ENCODE results near the gene NARS2. TPM values are rescaled to one million over a fixed set of nuclear protein-coding genes. Genes with fewer than 3 reads are reported as not detected.
"Not testable (repeated sequence)": the region's sequence is repeated elsewhere in the genome, so short reads cannot be mapped to it uniquely, and the experiment has no call there.

The NARS2 gene
- total and polyA plus RNA-seq, 2 donors (not counting 1 experiment from before 2014, with no cell fraction given) = 13.2 to 15.7 TPM

DNA sequence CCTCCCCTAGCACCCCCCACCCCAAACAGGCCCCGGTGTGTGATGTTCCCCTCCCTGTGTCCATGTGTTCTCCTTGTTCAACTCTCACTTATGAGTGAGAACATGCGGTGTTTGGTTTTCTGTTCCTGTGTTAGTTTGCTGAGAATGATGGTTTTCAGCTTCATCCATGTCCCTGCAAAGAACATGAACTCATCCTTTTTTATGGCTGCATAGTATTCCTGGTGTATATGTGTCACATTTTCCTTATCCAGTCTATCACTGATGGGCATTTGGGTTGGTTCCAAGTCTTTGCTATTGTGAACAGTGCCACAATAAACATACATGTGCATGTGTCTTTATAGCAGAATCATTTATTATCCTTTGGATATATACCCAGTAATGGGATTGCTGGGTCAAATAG is 22.9 kb upstream of the NARS2 start:
- DNase-seq (ENCODE audit: low read depth in 2 of 2); H3K9ac ChIP-seq (ENCODE audit: insufficient read depth, low read length); H3K79me2 ChIP-seq (ENCODE audit: control insufficient read depth, insufficient read depth, low read length); H3K4me1 ChIP-seq (ENCODE audit: control insufficient read depth, extremely low read depth, insufficient read depth, low read length); H3K4me3 ChIP-seq (replicated peaks in 1 of 4; ENCODE audit: control extremely low read depth in 1 of 4, insufficient read depth in 1 of 4, low read depth in 3 of 4, low read length in 4 of 4); H3K4me2 ChIP-seq (ENCODE audit: extremely low read depth, insufficient read depth, low read length); H2AFZ ChIP-seq (ENCODE audit: low read length); H3K9me3 ChIP-seq (ENCODE audit: control insufficient read depth, insufficient read depth, low read depth, low read length); H3K27ac ChIP-seq (ENCODE audit: insufficient read depth, low read length); H3K27me3 ChIP-seq (ENCODE audit: control insufficient read depth, insufficient read depth, low read length); H3K36me3 ChIP-seq (ENCODE audit: control insufficient read depth, insufficient read depth, low read length); H4K20me1 ChIP-seq (ENCODE audit: control insufficient read depth, extremely low read depth, insufficient read depth, low read length): not testable (repeated sequence)

DNA sequence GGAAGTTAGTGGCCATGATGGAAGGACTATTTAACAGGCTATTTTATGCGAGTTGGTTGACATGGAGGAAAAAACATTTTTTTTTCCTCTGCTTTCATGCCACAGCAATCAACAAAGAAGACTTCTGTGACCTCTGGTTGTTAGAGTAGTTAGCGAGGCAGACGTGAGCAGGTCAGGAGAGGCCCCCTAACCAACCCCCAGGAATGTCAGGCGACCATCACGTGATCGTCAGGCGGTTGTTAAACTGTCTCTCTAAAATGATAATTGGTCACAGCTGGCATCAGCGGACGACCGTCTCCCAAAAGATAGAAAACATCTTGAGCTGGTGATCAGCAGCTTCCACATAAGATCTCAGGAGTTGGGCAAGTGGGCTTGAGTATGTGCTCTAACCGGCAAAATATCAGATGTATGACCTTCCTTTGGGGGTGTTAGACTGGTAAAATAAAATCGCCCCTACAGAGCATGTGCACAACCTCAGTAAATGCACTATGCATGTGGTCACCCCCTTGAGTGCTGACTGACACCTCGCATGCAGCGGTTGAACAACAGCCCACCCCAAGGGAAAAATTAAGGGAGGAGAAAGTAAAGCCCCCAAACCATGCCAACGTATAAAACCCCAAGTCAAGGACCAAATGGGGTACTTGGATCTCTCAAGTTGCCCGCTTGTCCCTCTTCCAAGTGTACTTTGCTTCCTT is 20.9 kb upstream of the NARS2 start:
- H4K20me1 ChIP-seq (ENCODE audit: control insufficient read depth, extremely low read depth, insufficient read depth, low read length) = no peaks in the 10 kb centered on the region
- no peak overlapping the region for H2AFZ ChIP-seq (ENCODE audit: low read length)
- H3K9ac ChIP-seq (ENCODE audit: insufficient read depth, low read length) = no peak overlapping the region
- H3K27ac ChIP-seq (ENCODE audit: insufficient read depth, low read length) = no peak overlapping the region
- H3K4me3 ChIP-seq (replicated peaks in 1 of 4; ENCODE audit: control extremely low read depth in 1 of 4, insufficient read depth in 1 of 4, low read depth in 3 of 4, low read length in 4 of 4) = no peak overlapping the region
- no peak overlapping the region for H3K4me2 ChIP-seq (ENCODE audit: extremely low read depth, insufficient read depth, low read length)
- no peaks in the 10 kb centered on the region for H3K79me2 ChIP-seq (ENCODE audit: control insufficient read depth, insufficient read depth, low read length)
- peak in 1 of 2 donors; percentile 41 for DNase-seq (ENCODE audit: low read depth in 2 of 2)
- no peaks in the 10 kb centered on the region for H3K4me1 ChIP-seq (ENCODE audit: control insufficient read depth, extremely low read depth, insufficient read depth, low read length)
- TF ChIP-seq, protein P1, sequence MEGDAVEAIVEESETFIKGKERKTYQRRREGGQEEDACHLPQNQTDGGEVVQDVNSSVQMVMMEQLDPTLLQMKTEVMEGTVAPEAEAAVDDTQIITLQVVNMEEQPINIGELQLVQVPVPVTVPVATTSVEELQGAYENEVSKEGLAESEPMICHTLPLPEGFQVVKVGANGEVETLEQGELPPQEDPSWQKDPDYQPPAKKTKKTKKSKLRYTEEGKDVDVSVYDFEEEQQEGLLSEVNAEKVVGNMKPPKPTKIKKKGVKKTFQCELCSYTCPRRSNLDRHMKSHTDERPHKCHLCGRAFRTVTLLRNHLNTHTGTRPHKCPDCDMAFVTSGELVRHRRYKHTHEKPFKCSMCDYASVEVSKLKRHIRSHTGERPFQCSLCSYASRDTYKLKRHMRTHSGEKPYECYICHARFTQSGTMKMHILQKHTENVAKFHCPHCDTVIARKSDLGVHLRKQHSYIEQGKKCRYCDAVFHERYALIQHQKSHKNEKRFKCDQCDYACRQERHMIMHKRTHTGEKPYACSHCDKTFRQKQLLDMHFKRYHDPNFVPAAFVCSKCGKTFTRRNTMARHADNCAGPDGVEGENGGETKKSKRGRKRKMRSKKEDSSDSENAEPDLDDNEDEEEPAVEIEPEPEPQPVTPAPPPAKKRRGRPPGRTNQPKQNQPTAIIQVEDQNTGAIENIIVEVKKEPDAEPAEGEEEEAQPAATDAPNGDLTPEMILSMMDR (conservative IDR thresholded peaks at IDR 0.05 in 1 of 2, IDR thresholded peaks at IDR 0.05 in 1 of 2; ENCODE audit: low read depth in 1 of 2, low read length in 2 of 2) = no peak
- TF ChIP-seq EZH2 (IDR thresholded peaks at IDR 0.05; ENCODE audit: low read length, missing control alignments) = no peak
- H3K27me3 ChIP-seq (ENCODE audit: control insufficient read depth, insufficient read depth, low read length) = no peaks in the 10 kb centered on the region
- H3K36me3 ChIP-seq (ENCODE audit: control insufficient read depth, insufficient read depth, low read length) = no peaks in the 10 kb centered on the region
- H3K9me3 ChIP-seq (ENCODE audit: control insufficient read depth, insufficient read depth, low read depth, low read length) = no peaks in the 10 kb centered on the region

DNA sequence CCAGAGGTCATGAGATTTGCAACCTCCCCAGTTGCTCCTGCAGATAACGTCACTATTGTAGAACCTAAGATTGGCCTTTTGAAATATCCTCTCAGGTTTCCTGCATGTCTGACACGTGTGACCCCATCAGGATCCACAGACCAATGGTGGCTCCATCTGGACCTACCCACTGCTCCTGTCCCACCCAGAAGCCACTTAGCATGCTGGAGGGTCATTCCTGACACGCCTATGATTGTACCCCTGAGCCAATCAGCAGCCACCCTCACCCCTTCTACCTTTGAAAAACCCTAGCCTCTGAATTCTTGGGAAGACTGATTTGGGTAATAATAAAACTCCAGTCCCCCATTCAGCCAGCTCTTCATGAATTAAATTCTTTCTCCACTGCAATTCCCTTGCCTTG is 20.1 kb upstream of the NARS2 start:
- no peak overlapping the region for H3K4me2 ChIP-seq (ENCODE audit: extremely low read depth, insufficient read depth, low read length)
- H4K20me1 ChIP-seq (ENCODE audit: control insufficient read depth, extremely low read depth, insufficient read depth, low read length) = no peaks in the 10 kb centered on the region
- no peaks in the 10 kb centered on the region for H3K27me3 ChIP-seq (ENCODE audit: control insufficient read depth, insufficient read depth, low read length)
- no peaks in the 10 kb centered on the region for H3K9me3 ChIP-seq (ENCODE audit: control insufficient read depth, insufficient read depth, low read depth, low read length)
- H3K4me3 ChIP-seq (replicated peaks in 1 of 4; ENCODE audit: control extremely low read depth in 1 of 4, insufficient read depth in 1 of 4, low read depth in 3 of 4, low read length in 4 of 4) = no peak overlapping the region
- DNase-seq (ENCODE audit: low read depth in 2 of 2) = no peak
- TF ChIP-seq, protein P1 (conservative IDR thresholded peaks at IDR 0.05 in 1 of 2, IDR thresholded peaks at IDR 0.05 in 1 of 2; ENCODE audit: low read depth in 1 of 2, low read length in 2 of 2) = no peak
- TF ChIP-seq EZH2 (IDR thresholded peaks at IDR 0.05; ENCODE audit: low read length, missing control alignments) = no peak
- no peak overlapping the region for H2AFZ ChIP-seq (ENCODE audit: low read length)
- H3K36me3 ChIP-seq (ENCODE audit: control insufficient read depth, insufficient read depth, low read length) = no peaks in the 10 kb centered on the region
- no peak overlapping the region for H3K27ac ChIP-seq (ENCODE audit: insufficient read depth, low read length)
- no peak overlapping the region for H3K9ac ChIP-seq (ENCODE audit: insufficient read depth, low read length)
- no peaks in the 10 kb centered on the region for H3K4me1 ChIP-seq (ENCODE audit: control insufficient read depth, extremely low read depth, insufficient read depth, low read length)
- no peaks in the 10 kb centered on the region for H3K79me2 ChIP-seq (ENCODE audit: control insufficient read depth, insufficient read depth, low read length)

Data from fibroblast of lung (primary cell).